IPS-20b (cell line): ENCODE data around the gene FAH.

Experiments used
- H3K27ac ChIP-seq: one replicate; pipeline ENCODE4 v1.5.1; 2013; ENCODE audit warnings: low read length
- H3K27me3 ChIP-seq: 2 replicates; pipeline ENCODE4 v1.6.1; 2013; ENCODE audit warnings: mild to moderate bottlenecking, low read length, inconsistent platforms; ENCODE audit not compliant: insufficient read depth
- H3K36me3 ChIP-seq: 2 replicates; pipeline ENCODE4 v1.6.1; 2013; ENCODE audit warnings: low read depth, mild to moderate bottlenecking, inconsistent platforms, low read length, moderate library complexity; ENCODE audit not compliant: insufficient read depth
- H3K4me1 ChIP-seq: 2 replicates; pipeline ENCODE4 v1.6.1; 2013; ENCODE audit warnings: mild to moderate bottlenecking, control low read depth, inconsistent platforms, low read length, moderate library complexity; ENCODE audit not compliant: insufficient read depth
- H3K4me3 ChIP-seq: 2 replicates; pipeline ENCODE4 v1.5.1; 2013; ENCODE audit warnings: mild to moderate bottlenecking, low read length, inconsistent platforms
- H3K9ac ChIP-seq: 2 replicates; pipeline ENCODE4 v1.6.1; 2013; ENCODE audit warnings: low read depth, mild to moderate bottlenecking, inconsistent platforms, low read length, moderate library complexity
- H3K9me3 ChIP-seq: 2 replicates; pipeline ENCODE4 v1.6.1; 2013; ENCODE audit warnings: mild to moderate bottlenecking, low read depth, low read length, inconsistent platforms; ENCODE audit not compliant: insufficient read depth

FAH gene

DNA sequence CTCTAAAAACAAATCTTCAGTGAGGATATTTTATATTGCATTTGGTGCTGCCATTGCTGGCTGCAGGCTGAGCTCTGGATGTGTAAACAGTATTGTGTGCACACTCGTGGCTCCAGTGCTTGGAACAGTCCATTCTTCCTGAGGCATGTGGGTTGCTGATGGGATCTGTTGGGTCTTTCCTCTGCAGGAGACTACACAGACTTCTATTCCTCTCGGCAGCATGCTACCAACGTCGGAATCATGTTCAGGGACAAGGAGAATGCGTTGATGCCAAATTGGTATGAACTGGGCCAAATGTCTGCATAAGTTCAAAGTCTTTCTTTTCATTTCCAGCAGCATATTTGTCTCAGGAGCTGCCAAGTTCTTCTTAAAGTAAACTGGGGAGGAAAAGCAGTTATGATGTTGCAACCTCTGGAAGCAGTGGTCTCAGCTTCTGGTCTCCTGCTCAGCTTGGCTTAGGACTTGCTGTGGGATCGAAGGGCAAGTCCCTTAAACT is 9.3 kb downstream of the FAH start:
- Histone ChIP-seq H3K27me3 (no peaks in the 10 kb centered on the region), H3K9me3 (no peaks in the 10 kb centered on the region), H3K27ac (no peak overlapping the region), H3K4me3 (no peak overlapping the region), H3K9ac (no peak overlapping the region), H3K4me1 (no peaks in the 10 kb centered on the region), H3K36me3 (peaks cover 35% of the 10 kb centered on the region)

DNA sequence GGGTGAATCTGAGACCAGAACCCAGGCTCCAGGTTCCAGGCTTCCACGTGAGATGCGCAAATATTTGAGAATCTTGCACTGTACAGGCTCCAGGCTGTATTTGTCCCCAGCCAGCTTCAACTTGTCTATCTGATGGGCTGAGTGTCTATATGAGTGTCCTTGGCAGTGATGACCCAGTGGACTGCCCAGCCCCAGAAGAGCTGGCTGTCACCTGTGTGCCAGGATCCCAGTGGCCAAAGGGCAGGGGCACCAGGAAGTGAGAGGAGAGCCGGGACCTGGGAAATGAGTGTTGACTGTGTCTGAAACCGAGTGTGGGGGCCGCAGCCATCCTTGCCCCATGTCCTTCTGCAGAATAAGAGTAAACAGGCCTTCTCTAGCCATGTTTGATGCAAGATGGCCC is 10.4 kb downstream of the FAH start:
- Histone ChIP-seq H3K27me3 (no peaks in the 10 kb centered on the region), H3K27ac (no peak overlapping the region), H3K9me3 (no peaks in the 10 kb centered on the region), H3K36me3 (peaks cover 35% of the 10 kb centered on the region), H3K9ac (no peak overlapping the region), H3K4me3 (no peak overlapping the region), H3K4me1 (no peaks in the 10 kb centered on the region)

DNA sequence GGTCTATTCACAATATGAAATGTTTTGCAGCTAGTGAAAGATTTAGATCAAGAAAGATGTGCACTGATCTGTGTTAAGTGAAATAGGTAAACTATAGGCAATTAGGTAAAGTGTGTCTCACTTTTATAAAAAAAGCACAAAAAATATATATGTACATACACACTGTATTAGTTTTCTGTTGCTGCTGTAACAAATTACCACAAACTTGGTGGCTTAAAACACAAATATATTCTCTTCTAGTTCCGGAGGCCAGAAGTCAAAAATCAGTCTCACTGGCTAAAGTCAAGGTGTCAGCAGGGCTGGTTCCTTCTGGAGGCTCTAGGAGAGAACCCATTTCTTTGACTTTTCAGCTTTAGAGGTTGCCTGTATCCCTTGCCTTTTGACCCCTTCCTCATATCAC is 11.1 kb downstream of the FAH start:
- Histone ChIP-seq H3K4me3 (no peak overlapping the region), H3K27me3 (no peaks in the 10 kb centered on the region), H3K4me1 (no peaks in the 10 kb centered on the region), H3K36me3 (peaks cover 35% of the 10 kb centered on the region), H3K9me3 (no peaks in the 10 kb centered on the region), H3K27ac (no peak overlapping the region), H3K9ac (no peak overlapping the region)

DNA sequence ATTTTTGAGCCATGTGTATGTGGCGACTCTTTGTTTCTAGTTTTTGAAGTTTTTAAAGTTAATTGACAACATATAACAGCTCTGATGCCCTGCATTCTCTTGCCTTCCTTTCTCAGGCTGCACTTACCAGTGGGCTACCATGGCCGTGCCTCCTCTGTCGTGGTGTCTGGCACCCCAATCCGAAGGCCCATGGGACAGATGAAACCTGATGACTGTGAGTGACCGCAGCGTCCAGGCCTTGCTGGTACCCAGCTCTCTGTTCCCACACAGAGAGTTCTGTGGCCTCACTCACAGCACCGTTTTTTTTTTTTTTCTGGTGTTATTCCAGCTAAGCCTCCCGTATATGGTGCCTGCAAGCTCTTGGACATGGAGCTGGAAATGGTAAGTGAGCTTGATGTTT is 15.1 kb downstream of the FAH start:
- Histone ChIP-seq H3K9me3 (no peaks in the 10 kb centered on the region), H3K27ac (no peak overlapping the region), H3K27me3 (no peaks in the 10 kb centered on the region), H3K4me1 (no peaks in the 10 kb centered on the region), H3K36me3 (peaks cover 7% of the 10 kb centered on the region; the same call in 1 of the 2 replicates), H3K9ac (no peak overlapping the region), H3K4me3 (no peak overlapping the region)

- H3K4me3 ChIP-seq = no peak overlapping the region
- no peaks in the 10 kb centered on the region for H3K9me3 ChIP-seq
- H3K27me3 ChIP-seq = no peaks in the 10 kb centered on the region
- peaks cover 2% of the 10 kb centered on the region; the same call in 1 of the 2 replicates for H3K36me3 ChIP-seq
- no peaks in the 10 kb centered on the region for H3K4me1 ChIP-seq
- no peak overlapping the region for H3K9ac ChIP-seq
- H3K27ac ChIP-seq = no peak overlapping the region
These were observed 15.6 kb downstream of the FAH start for GRCh38 chr15:80168421-80168820.

DNA sequence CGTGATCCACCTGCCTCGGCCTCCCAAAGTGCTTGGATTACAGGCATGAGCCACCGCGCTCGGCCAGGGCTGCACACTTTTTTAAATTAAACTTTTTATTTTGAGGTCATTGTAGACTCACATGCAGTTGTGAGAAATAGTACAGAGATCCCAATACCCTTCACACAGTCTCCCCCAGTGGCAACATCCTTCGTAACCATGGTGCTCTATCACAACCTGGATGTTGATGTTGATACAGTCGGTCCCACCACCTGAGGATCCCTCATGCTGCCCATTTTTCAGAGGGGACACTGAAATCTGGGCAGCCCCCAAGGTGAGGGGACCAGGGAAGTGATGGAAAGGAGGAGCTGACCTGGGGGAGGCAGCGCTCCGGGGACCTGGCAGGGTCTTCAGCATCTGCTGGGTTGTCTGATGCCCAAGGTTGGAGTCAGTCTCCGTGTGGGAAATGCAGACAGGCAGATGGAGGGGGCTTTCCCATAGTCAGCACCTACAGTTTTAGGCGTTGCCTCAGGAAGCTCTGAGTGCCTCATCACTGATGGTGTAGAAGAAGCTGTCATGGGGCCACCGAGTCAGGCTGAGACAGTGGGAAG is 17.1 kb downstream of the FAH start:
- Histone ChIP-seq H3K27me3 (no peaks in the 10 kb centered on the region), H3K4me1 (no peaks in the 10 kb centered on the region), H3K9ac (no peak overlapping the region), H3K27ac (no peak overlapping the region), H3K9me3 (no peaks in the 10 kb centered on the region), H3K4me3 (no peak overlapping the region), H3K36me3 (no peaks in the 10 kb centered on the region)

- Histone ChIP-seq H3K9me3 (no peaks in the 10 kb centered on the region), H3K27me3 (no peaks in the 10 kb centered on the region), H3K4me3 (no peak overlapping the region), H3K4me1 (no peaks in the 10 kb centered on the region), H3K27ac (no peak overlapping the region), H3K9ac (no peak overlapping the region), H3K36me3 (no peaks in the 10 kb centered on the region)
These were observed 17.8 kb downstream of the FAH start for GRCh38 chr15:80170596-80170995.

DNA sequence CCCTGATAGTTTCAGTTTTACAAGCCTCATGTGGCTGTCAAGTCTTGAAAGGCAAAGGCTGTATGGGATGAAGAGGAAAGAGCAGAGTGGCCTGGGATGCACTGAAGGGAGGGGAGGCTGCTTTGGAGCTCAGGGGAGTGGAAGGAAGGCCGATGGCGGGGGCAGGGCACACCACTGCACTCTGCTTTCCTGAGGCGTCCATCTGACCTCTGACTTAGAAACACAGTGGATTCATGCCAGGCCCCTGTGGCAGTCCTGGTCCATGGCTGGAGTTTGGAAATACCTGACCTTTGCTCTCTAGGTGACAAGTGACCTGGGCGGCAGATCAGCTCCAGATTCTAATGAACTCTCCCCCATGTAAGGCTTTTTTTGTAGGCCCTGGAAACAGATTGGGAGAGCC is 19.0 kb downstream of the FAH start:
- no peak overlapping the region for H3K9ac ChIP-seq

GRCh38 chr15:80172401-80172800 is 19.6 kb downstream of the FAH start:
- H3K9me3 ChIP-seq = no peaks in the 10 kb centered on the region
- no peaks in the 10 kb centered on the region for H3K36me3 ChIP-seq

More for the DNA sequence above, 19.0 kb downstream of the FAH start:
- Histone ChIP-seq H3K27me3 (no peaks in the 10 kb centered on the region), H3K9me3 (no peaks in the 10 kb centered on the region), H3K36me3 (no peaks in the 10 kb centered on the region), H3K4me3 (no peak overlapping the region), H3K4me1 (no peaks in the 10 kb centered on the region), H3K27ac (no peak overlapping the region)

GRCh38 chr15:80173022-80173759 is 20.4 kb downstream of the FAH start:
- Histone ChIP-seq H3K4me3 (no peak overlapping the region), H3K4me1 (no peaks in the 10 kb centered on the region), H3K27ac (no peak overlapping the region), H3K9me3 (no peaks in the 10 kb centered on the region), H3K9ac (no peak overlapping the region), H3K27me3 (no peaks in the 10 kb centered on the region), H3K36me3 (no peaks in the 10 kb centered on the region)

More at GRCh38 chr15:80172401-80172800, 19.6 kb downstream of the FAH start:
- H3K9ac ChIP-seq = no peak overlapping the region
- H3K27me3 ChIP-seq = no peaks in the 10 kb centered on the region
- H3K4me3 ChIP-seq = no peak overlapping the region
- no peak overlapping the region for H3K27ac ChIP-seq
- no peaks in the 10 kb centered on the region for H3K4me1 ChIP-seq

- H3K36me3 ChIP-seq = peaks cover 3% of the 10 kb centered on the region; the same call in 1 of the 2 replicates
- no peaks in the 10 kb centered on the region for H3K9me3 ChIP-seq
- no peaks in the 10 kb centered on the region for H3K4me1 ChIP-seq
- no peak overlapping the region for H3K27ac ChIP-seq
- H3K4me3 ChIP-seq = no peak overlapping the region
- H3K27me3 ChIP-seq = no peaks in the 10 kb centered on the region
- no peak overlapping the region for H3K9ac ChIP-seq
These were observed 21.4 kb downstream of the FAH start for GRCh38 chr15:80174017-80174746.
